Measurements from ENCODE around the gene SH2B3. TPM values are rescaled to one million over a fixed set of nuclear protein-coding genes. Genes with fewer than 3 reads are reported as not detected.

SH2B3 gene
- total RNA-seq, 1 experiment from 2014 or later = 40.3 TPM

- Histone ChIP-seq H2BK120ac (ENCODE audit: low read depth, low read length, poor library complexity, severe bottlenecking) (no peak overlapping the region), H2BK20ac (ENCODE audit: low read depth, low read length, poor library complexity, severe bottlenecking) (no peak overlapping the region), H3K27me3 (ENCODE audit: insufficient read depth, low read length) (no peaks in the 10 kb centered on the region), H3K79me1 (ENCODE audit: insufficient read depth, low read depth, low read length, poor library complexity, severe bottlenecking) (no peaks in the 10 kb centered on the region), H3K9ac (ENCODE audit: extremely low read depth, insufficient read length, low read length) (no peak overlapping the region), H4K5ac (ENCODE audit: insufficient read length, low read depth, low read length) (no peak overlapping the region), H3K4ac (ENCODE audit: low read depth, low read length) (no peak overlapping the region), H3K23me2 (ENCODE audit: insufficient read length, low read depth, low read length, poor library complexity, severe bottlenecking) (no peaks in the 10 kb centered on the region), H4K20me1 (ENCODE audit: control insufficient read depth, insufficient read depth, insufficient read length) (no peaks in the 10 kb centered on the region), H4K8ac (replicated peaks; ENCODE audit: insufficient read length, low read depth, low read length) (no peak overlapping the region), H3K27ac (ENCODE audit: insufficient read length, low read depth, low read length) (no peak overlapping the region), H4K91ac (ENCODE audit: insufficient read length, low read depth, low read length) (no peak overlapping the region), H3K23ac (ENCODE audit: insufficient read length, low read depth, low read length) (no peak overlapping the region), H2BK15ac (ENCODE audit: low read depth, low read length) (no peak overlapping the region), H3K4me2 (ENCODE audit: insufficient read depth, insufficient read length, low read length) (no peak overlapping the region), H2AK5ac (ENCODE audit: insufficient read length, low read length) (no peak overlapping the region), H3K4me1 (ENCODE audit: insufficient read depth, low read length) (no peaks in the 10 kb centered on the region), H2AFZ (ENCODE audit: low read length) (no peak overlapping the region), H3K14ac (ENCODE audit: insufficient read depth, low read length) (no peak overlapping the region), H3T11ph (ENCODE audit: low read length) (no peak overlapping the region), H3K9me3 (ENCODE audit: control insufficient read depth, low read depth, low read length) (no peaks in the 10 kb centered on the region), H3K79me2 (ENCODE audit: insufficient read depth, low read length) (no peaks in the 10 kb centered on the region), H3K56ac (ENCODE audit: insufficient read length, low read depth, low read length) (no peak overlapping the region), H2BK5ac (ENCODE audit: insufficient read length, low read length) (no peak overlapping the region), H2BK12ac (ENCODE audit: insufficient read length, low read depth, low read length) (no peak overlapping the region), H3K18ac (ENCODE audit: insufficient read length, low read depth, low read length) (no peak overlapping the region)
- peaks cover 20% of the 10 kb centered on the region for H3K27me3 Mint-ChIP-seq (ENCODE audit: low read depth)
- peaks cover 0 to 4% (median 0%) of the 10 kb centered on the region in 3 experiments; a peak in 1 of 7 replicates for H3K36me3 Mint-ChIP-seq (ENCODE audit: insufficient read depth in 1 of 3, low read depth in 3 of 3)
- no CpG with 5 or more reads among the region's 6 CpGs for WGBS (ENCODE audit: extremely low coverage, insufficient read length, low lambda C conversion rate)
- no peak overlapping the region; a peak in 1 of 7 replicates for H3K27ac Mint-ChIP-seq
- 0 out of 4 replicates have a peak, but pooled peaks cover 0 to 2% of the 10 kb centered on the region in 2 experiments for H3K4me1 Mint-ChIP-seq
- H3K4me3 Mint-ChIP-seq = no peak overlapping the region
- H3K9me3 Mint-ChIP-seq = peaks cover 4% of the 10 kb centered on the region in 2 experiments; a peak in 3 of 5 replicates
- TF ChIP-seq CTCF (conservative IDR thresholded peaks at IDR 0.05) = no peak
- DNase-seq = no peak
Observed at GRCh38 chr12:111379942-111380554, 25.7 kb upstream of the SH2B3 start.

Measured in H9 (cell line).